MM.1S (cell line): ENCODE measurements around the gene CPB1.

Experiments
- CTCF ChIP-seq: fragments of 300-600 bp; sonication (generic); IDR thresholded peaks from 2 replicates; pipeline ENCODE4 v1.5.1; 2016; ENCODE audit warnings: antibody characterized with exemption, low read length, mixed read lengths
- EZH2 ChIP-seq: fragments of 300-600 bp; sonication (generic); optimal IDR thresholded peaks from 2 replicates; pipeline ENCODE3; 2017; ENCODE audit warnings: low read depth, mild to moderate bottlenecking, antibody characterized with exemption, low read length, mixed read lengths

DNA sequence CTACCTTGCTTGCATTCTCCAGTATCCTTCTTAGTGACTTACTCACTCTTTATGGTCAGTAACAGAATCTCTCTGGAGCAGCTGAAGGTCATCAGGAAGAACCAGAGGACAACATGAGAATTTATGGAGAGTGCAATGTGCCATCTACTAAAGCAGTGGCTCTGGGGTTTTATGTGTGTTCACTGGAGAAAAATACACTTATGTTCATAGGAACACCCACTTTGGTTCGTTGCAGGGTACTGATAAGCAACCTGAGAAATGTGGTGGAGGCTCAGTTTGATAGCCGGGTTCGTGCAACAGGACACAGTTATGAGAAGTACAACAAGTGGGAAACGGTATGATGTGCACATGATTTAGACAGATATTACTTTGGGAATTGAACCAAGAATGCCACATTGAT, 12.8 kb downstream of the CPB1 start:
- TF ChIP-seq EZH2 (no peak), CTCF (no peak)
